CD4-positive, CD25-positive, alpha-beta regulatory T cell (primary cell): ENCODE data around the gene ASB4. TPM values are rescaled to one million over a fixed set of nuclear protein-coding genes. Genes with fewer than 3 reads are reported as not detected.

Source experiments
- ATAC-seq, 2 donors: fragments of 150-1000 bp; cut with Tn5 transposase; one replicate each; pipeline ENCODE4 v1.10.0; 2021; ENCODE audit warnings: low read depth in 2 of 2, moderate number of reproducible peaks in 2 of 2, moderate library complexity in 1 of 2
- DNase-seq, 3 donors: peaks; one replicate each; pipeline versions ENCODE4 v3.0.0 to v3.0.0-alpha.2; 2012 to 2022; ENCODE audit warnings: mixed read lengths in 1 of 3
- H3K27ac ChIP-seq: one replicate; pipeline ENCODE4 v1.7.0; 2013; ENCODE audit warnings: mild to moderate bottlenecking, low read length; ENCODE audit not compliant: insufficient read depth, poor library complexity, severe bottlenecking
- H3K27me3 ChIP-seq: one replicate; pipeline ENCODE4 v1.7.0; 2013; ENCODE audit warnings: low read length; ENCODE audit not compliant: control insufficient read depth, insufficient read depth
- H3K36me3 ChIP-seq: one replicate; pipeline ENCODE4 v1.7.0; 2013; ENCODE audit warnings: mild to moderate bottlenecking, low read length, moderate library complexity; ENCODE audit not compliant: control insufficient read depth, insufficient read depth
- H3K4me1 ChIP-seq: 2 replicates; pipeline ENCODE4 v1.7.0; 2013; ENCODE audit warnings: mild to moderate bottlenecking, low read length; ENCODE audit not compliant: insufficient read depth, control insufficient read depth, poor library complexity, severe bottlenecking
- H3K4me3 ChIP-seq: one replicate; pipeline ENCODE4 v1.7.0; 2013; ENCODE audit warnings: low read depth, mild to moderate bottlenecking, low read length, moderate library complexity
- H3K9me3 ChIP-seq, 2 experiments: 1 replicate in 1 of 2; 2 replicates in 1 of 2; pipeline ENCODE4 v1.7.0; 2013; ENCODE audit warnings: low read length in 2 of 2, mild to moderate bottlenecking in 1 of 2, moderate library complexity in 1 of 2; ENCODE audit not compliant: control insufficient read depth in 2 of 2
- H3K27ac Mint-ChIP-seq, 3 donors: one replicate each; pipeline ENCODE4 v1.8.0; 2020 to 2022; ENCODE audit warnings: mild to moderate bottlenecking in 3 of 3, mixed read lengths in 3 of 3, moderate library complexity in 2 of 3
- H3K27me3 Mint-ChIP-seq: one replicate; pipeline ENCODE4 v1.8.0; 2022; ENCODE audit warnings: mild to moderate bottlenecking, mixed read lengths
- H3K36me3 Mint-ChIP-seq: one replicate; pipeline ENCODE4 v1.8.0; 2020; ENCODE audit warnings: mixed read lengths
- H3K4me1 Mint-ChIP-seq, 4 donors: one replicate each; pipeline ENCODE4 v1.8.0; 2020 to 2022; ENCODE audit warnings: mixed read lengths in 4 of 4, mild to moderate bottlenecking in 1 of 4
- H3K4me3 Mint-ChIP-seq, 4 donors: one replicate each; pipeline ENCODE4 v1.8.0; 2020 to 2022; ENCODE audit warnings: mild to moderate bottlenecking in 4 of 4, mixed read lengths in 4 of 4, moderate library complexity in 3 of 4
- H3K9me3 Mint-ChIP-seq, 7 donors: one replicate each; pipeline ENCODE4 v1.8.0; 2020 to 2022; ENCODE audit warnings: mixed read lengths in 7 of 7, mild to moderate bottlenecking in 3 of 7, moderate library complexity in 2 of 7
- polyA plus RNA-seq, 4 donors: library from polyadenylated mRNA; unstranded; fragments of 300-500 nt; fragmentation: Illumina TruSeq; gene quantifications; one replicate each; pipeline ENCODE4 v1.2.3, GENCODE V29; 2021
- total RNA-seq: library from RNA; stranded (reverse); gene quantifications from one replicate; pipeline ENCODE4 v1.2.3, GENCODE V29; 2022

The ASB4 gene
- total and polyA plus RNA-seq, 5 donors from 2014 or later = not detected

GRCh38 chr7:95482424-95482823 is 3.3 kb upstream of the ASB4 start:
- Mint-ChIP-seq H3K9me3 (no peaks in the 10 kb centered on the region), H3K27me3 (peaks cover 5% of the 10 kb centered on the region), H3K27ac (no peak overlapping the region), H3K4me3 (no peak overlapping the region), H3K36me3 (no peaks in the 10 kb centered on the region), H3K4me1 (no peaks in the 10 kb centered on the region)
- ATAC-seq (no peak), DNase-seq (no peak)
- no peak overlapping the region for H3K4me3 ChIP-seq
- no peak overlapping the region for H3K27ac ChIP-seq
- no peaks in the 10 kb centered on the region for H3K36me3 ChIP-seq
- no peaks in the 10 kb centered on the region for H3K9me3 ChIP-seq
- H3K27me3 ChIP-seq = peaks cover 5% of the 10 kb centered on the region
- no peaks in the 10 kb centered on the region for H3K4me1 ChIP-seq

DNA sequence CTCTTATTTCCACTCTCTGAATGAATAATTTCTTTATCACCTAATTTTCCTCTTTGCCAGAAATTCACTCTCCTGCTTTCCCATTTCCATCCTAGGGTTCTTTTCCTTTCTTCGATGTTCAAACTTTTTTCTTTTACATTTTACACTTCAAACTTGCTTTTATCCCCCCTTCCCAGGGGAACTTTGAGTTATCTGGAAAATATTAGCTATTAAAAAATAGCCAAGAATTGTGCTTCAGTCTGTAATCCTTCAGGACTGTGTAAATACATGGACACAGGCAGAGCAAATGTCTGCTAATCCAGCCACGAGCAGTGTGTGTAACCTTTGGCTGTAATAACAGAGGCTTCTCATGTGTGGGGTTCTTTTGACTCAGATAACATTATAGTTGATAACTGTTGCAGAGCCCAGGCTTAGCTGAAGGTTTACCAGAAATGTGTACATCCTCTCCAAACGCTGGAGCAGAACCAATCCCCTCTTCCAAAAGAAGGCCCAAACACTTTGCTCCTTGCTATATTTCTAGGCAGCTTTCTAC is 4.6 kb downstream of the ASB4 start:
- no peak for DNase-seq
- no peak overlapping the region for H3K27ac Mint-ChIP-seq
- no peaks in the 10 kb centered on the region for H3K9me3 Mint-ChIP-seq
- no peaks in the 10 kb centered on the region for H3K4me1 Mint-ChIP-seq
- Histone ChIP-seq H3K4me3 (no peak overlapping the region), H3K4me1 (no peaks in the 10 kb centered on the region), H3K27ac (no peak overlapping the region), H3K36me3 (no peaks in the 10 kb centered on the region), H3K27me3 (peaks cover 4% of the 10 kb centered on the region), H3K9me3 (no peaks in the 10 kb centered on the region)
- H3K4me3 Mint-ChIP-seq = no peak overlapping the region
- no peaks in the 10 kb centered on the region for H3K36me3 Mint-ChIP-seq
- ATAC-seq = no peak
- H3K27me3 Mint-ChIP-seq = peaks cover 13% of the 10 kb centered on the region

- Histone ChIP-seq H3K4me1 (no peaks in the 10 kb centered on the region), H3K27ac (no peak overlapping the region), H3K27me3 (peaks cover 5% of the 10 kb centered on the region), H3K4me3 (no peak overlapping the region), H3K36me3 (no peaks in the 10 kb centered on the region), H3K9me3 (no peaks in the 10 kb centered on the region)
- H3K4me3 Mint-ChIP-seq = no peak overlapping the region
- H3K9me3 Mint-ChIP-seq = no peaks in the 10 kb centered on the region
- ATAC-seq (no peak), DNase-seq (no peak)
- peaks cover 13% of the 10 kb centered on the region for H3K27me3 Mint-ChIP-seq
- no peaks in the 10 kb centered on the region for H3K36me3 Mint-ChIP-seq
- H3K4me1 Mint-ChIP-seq = no peaks in the 10 kb centered on the region
- no peak overlapping the region for H3K27ac Mint-ChIP-seq
Measured at GRCh38 chr7:95491201-95491600, 5.5 kb downstream of the ASB4 start.

- H3K27me3 Mint-ChIP-seq = peaks cover 13% of the 10 kb centered on the region
- H3K4me3 Mint-ChIP-seq = no peak overlapping the region
- DNase-seq = no peak
- H3K27ac Mint-ChIP-seq = no peak overlapping the region
- no peak for ATAC-seq
- H3K4me1 Mint-ChIP-seq = no peaks in the 10 kb centered on the region
- Histone ChIP-seq H3K4me1 (no peaks in the 10 kb centered on the region), H3K27me3 (peaks cover 5% of the 10 kb centered on the region), H3K9me3 (no peaks in the 10 kb centered on the region), H3K4me3 (no peak overlapping the region), H3K36me3 (no peaks in the 10 kb centered on the region), H3K27ac (no peak overlapping the region)
- no peaks in the 10 kb centered on the region for H3K9me3 Mint-ChIP-seq
- no peaks in the 10 kb centered on the region for H3K36me3 Mint-ChIP-seq
Measured at GRCh38 chr7:95491634-95492314, 6.0 kb downstream of the ASB4 start.

- peaks cover 0 to 2% (median 0%) of the 10 kb centered on the region in 7 donors for H3K9me3 Mint-ChIP-seq
Measured at GRCh38 chr7:95493247-95493646, 7.5 kb downstream of the ASB4 start.

GRCh38 chr7:95493844-95494243 is 8.1 kb downstream of the ASB4 start:
- Histone ChIP-seq H3K4me1 (no peaks in the 10 kb centered on the region), H3K9me3 (no peaks in the 10 kb centered on the region), H3K4me3 (no peak overlapping the region), H3K27ac (no peak overlapping the region), H3K36me3 (no peaks in the 10 kb centered on the region), H3K27me3 (peaks cover 5% of the 10 kb centered on the region)
- Mint-ChIP-seq H3K9me3 (peaks cover 0 to 2% (median 0%) of the 10 kb centered on the region in 7 donors), H3K4me1 (no peaks in the 10 kb centered on the region), H3K27ac (no peak overlapping the region), H3K36me3 (no peaks in the 10 kb centered on the region), H3K27me3 (peaks cover 13% of the 10 kb centered on the region), H3K4me3 (no peak overlapping the region)
- DNase-seq (no peak), ATAC-seq (no peak)

More at GRCh38 chr7:95493247-95493646, 7.5 kb downstream of the ASB4 start:
- no peak overlapping the region for H3K4me3 Mint-ChIP-seq
- H3K4me3 ChIP-seq = no peak overlapping the region
- H3K4me1 Mint-ChIP-seq = no peaks in the 10 kb centered on the region
- DNase-seq (no peak), ATAC-seq (no peak)
- peaks cover 5% of the 10 kb centered on the region for H3K27me3 ChIP-seq
- no peaks in the 10 kb centered on the region for H3K4me1 ChIP-seq
- H3K27ac Mint-ChIP-seq = no peak overlapping the region
- no peaks in the 10 kb centered on the region for H3K36me3 ChIP-seq
- H3K27ac ChIP-seq = no peak overlapping the region
- peaks cover 13% of the 10 kb centered on the region for H3K27me3 Mint-ChIP-seq
- H3K36me3 Mint-ChIP-seq = no peaks in the 10 kb centered on the region
- no peaks in the 10 kb centered on the region for H3K9me3 ChIP-seq

DNA sequence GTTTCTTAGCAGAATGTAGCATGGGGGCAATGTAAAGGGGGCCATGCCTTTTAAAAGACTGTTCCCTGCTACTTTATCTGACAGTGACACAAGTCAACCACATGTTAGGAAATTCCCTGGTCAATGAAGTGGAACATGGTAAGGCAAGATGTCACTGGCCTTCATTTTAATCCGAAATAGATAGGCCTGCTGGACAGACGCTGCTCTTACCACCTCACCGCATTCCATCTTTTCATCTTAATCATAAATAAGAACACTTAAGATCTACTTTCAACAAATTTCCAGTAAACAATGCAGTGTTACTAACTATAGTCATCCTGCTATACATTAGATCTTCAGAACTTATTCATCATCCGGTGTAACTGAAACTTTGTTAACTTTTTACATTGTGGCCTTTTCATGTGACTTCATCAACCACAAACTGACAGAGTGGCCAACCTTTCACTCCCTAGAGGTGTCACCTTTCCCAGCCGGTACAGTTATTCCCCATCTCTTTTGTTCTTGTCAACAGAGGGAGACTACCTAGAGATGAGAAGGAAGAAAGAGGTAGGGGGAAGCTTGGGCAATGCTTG is 15.6 kb downstream of the ASB4 start:
- no peak overlapping the region for H3K4me3 ChIP-seq
- no peaks in the 10 kb centered on the region for H3K9me3 ChIP-seq
- no peak for ATAC-seq
- DNase-seq = peak in 1 of 3 donors; percentile 36
- Mint-ChIP-seq H3K27ac (peak overlapping the region in 1 of 3 donors; percentile 14), H3K36me3 (no peaks in the 10 kb centered on the region), H3K4me1 (peaks cover 8 to 17% (median 12%) of the 10 kb centered on the region in 4 donors), H3K27me3 (peaks cover 4% of the 10 kb centered on the region), H3K4me3 (no peak overlapping the region), H3K9me3 (peaks cover 0 to 2% (median 0%) of the 10 kb centered on the region in 7 donors)
- H3K36me3 ChIP-seq = no peaks in the 10 kb centered on the region
- no peaks in the 10 kb centered on the region for H3K4me1 ChIP-seq
- H3K27ac ChIP-seq = no peak overlapping the region
- no peaks in the 10 kb centered on the region for H3K27me3 ChIP-seq

- Histone ChIP-seq H3K27me3 (no peaks in the 10 kb centered on the region), H3K4me1 (no peaks in the 10 kb centered on the region), H3K27ac (no peak overlapping the region), H3K4me3 (no peak overlapping the region), H3K9me3 (no peaks in the 10 kb centered on the region), H3K36me3 (no peaks in the 10 kb centered on the region)
- peaks cover 4% of the 10 kb centered on the region for H3K27me3 Mint-ChIP-seq
- H3K4me1 Mint-ChIP-seq = peaks cover 8 to 17% (median 12%) of the 10 kb centered on the region in 4 donors
- no peaks in the 10 kb centered on the region for H3K9me3 Mint-ChIP-seq
- ATAC-seq (no peak), DNase-seq (no peak)
- H3K4me3 Mint-ChIP-seq = no peak overlapping the region
- no peaks in the 10 kb centered on the region for H3K36me3 Mint-ChIP-seq
- H3K27ac Mint-ChIP-seq = no peak overlapping the region
Measured at GRCh38 chr7:95502403-95502802, 16.7 kb downstream of the ASB4 start.
